Fibroblast of mammary gland (primary cell): ENCODE measurements around the gene FXYD1.

Experiments used
- DNase-seq: peaks from one replicate; pipeline ENCODE4 v3.0.0-alpha.2; 2010; ENCODE audit warnings: low read depth
- H3K4me3 ChIP-seq: 2 replicates; pipeline ENCODE4 v1.5.1; 2011; ENCODE audit warnings: low read depth, mild to moderate bottlenecking, low read length, moderate library complexity; ENCODE audit not compliant: control insufficient read depth
- TF ChIP-seq, protein P1 (sequence below): conservative IDR thresholded peaks from 2 replicates; pipeline ENCODE4 v1.5.1; 2011; ENCODE audit warnings: low read depth, low read length, inconsistent platforms; ENCODE audit not compliant: control insufficient read depth, insufficient read depth

Gene FXYD1

GRCh38 chr19:35159606-35160005 lies 21.0 kb downstream of the FXYD1 start:
- DNase-seq = no peak
- no peak overlapping the region for H3K4me3 ChIP-seq
- TF ChIP-seq, protein P1, sequence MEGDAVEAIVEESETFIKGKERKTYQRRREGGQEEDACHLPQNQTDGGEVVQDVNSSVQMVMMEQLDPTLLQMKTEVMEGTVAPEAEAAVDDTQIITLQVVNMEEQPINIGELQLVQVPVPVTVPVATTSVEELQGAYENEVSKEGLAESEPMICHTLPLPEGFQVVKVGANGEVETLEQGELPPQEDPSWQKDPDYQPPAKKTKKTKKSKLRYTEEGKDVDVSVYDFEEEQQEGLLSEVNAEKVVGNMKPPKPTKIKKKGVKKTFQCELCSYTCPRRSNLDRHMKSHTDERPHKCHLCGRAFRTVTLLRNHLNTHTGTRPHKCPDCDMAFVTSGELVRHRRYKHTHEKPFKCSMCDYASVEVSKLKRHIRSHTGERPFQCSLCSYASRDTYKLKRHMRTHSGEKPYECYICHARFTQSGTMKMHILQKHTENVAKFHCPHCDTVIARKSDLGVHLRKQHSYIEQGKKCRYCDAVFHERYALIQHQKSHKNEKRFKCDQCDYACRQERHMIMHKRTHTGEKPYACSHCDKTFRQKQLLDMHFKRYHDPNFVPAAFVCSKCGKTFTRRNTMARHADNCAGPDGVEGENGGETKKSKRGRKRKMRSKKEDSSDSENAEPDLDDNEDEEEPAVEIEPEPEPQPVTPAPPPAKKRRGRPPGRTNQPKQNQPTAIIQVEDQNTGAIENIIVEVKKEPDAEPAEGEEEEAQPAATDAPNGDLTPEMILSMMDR = no peak

DNA sequence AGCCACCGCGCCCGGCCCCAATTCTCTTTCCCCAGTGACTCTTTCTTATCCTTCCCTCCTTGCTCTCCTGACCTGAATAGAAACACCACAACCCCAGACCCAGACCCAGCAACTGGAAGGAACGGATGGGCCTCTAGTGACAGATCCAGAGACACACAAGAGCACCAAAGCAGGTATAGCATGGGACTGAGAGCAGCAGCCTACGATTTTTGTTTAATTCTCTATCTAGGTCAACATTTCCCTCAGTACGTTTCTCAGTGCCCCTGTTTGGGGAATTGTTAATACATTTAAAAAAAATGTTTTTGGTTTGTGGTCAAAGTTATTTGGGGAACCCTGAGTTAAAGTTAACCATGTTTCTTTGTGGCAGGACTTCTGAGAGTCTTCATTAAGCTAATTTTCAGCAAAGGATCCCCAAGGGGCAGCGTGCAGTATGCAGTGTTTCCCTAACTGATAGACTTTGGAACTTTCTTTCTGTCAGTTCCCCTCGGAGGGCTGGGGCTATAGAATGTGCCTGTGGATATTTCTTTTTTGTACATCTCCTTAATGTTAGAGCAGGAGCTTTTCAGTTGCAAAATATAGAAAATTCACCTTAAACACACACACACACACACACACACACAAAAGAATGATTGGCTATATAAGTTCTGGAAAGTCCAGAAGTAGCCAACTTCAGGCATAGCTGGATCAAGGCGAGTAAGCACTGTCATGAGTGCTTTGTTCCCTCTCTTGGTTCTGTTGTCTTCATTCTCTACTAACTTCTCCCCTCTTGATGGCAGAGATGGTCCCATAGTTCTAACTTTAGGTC lies 22.2 kb downstream of the FXYD1 start:
- no peak overlapping the region for H3K4me3 ChIP-seq
- TF ChIP-seq, protein P1 = no peak
- DNase-seq = no peak

GRCh38 chr19:35161434-35161743 lies 22.8 kb downstream of the FXYD1 start:
- H3K4me3 ChIP-seq = no peak overlapping the region
- no peak for DNase-seq
- TF ChIP-seq, protein P1 = no peak

DNA sequence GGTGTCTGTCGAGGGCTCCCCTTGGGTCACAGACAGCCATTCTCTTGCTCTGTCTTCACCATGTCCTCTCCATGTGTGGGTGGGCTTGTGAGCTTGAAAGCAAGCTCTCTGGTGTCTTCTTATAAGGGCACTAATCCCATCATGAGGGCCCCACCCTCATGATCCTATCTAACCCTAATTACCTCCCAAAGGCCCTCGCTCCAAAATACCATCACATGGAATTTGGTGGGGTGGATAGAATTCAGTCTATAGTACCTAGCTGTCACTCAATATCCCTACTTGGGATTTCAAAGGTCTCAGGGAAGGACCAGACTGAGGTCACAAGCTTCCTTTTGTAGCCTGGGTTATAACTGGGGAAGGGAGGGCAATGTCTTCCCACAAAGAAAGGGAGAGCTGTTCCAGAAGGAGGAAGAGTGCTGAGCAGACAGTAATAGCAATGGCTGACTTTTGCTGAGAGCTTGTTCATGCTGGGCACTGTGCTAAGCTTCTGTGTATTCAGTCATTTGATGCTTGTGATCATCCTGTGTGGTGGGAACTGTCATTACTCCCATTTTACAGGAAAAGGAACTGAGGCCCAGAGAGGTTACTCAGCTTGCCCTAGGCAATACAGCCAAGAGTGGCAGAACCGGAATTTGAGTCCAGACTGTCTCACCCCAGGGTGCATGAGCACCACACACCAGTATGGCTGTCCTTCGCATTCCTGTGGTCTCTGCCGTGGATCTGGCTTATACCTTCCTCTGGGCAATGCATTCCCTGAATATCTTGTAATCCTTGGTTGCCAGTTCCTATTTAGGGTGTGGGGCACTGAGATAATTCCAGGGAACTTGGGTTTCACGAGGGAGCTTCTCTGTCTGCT lies 24.1 kb downstream of the FXYD1 start:
- H3K4me3 ChIP-seq = no peak overlapping the region
- TF ChIP-seq, protein P1 = no peak
- no peak for DNase-seq

GRCh38 chr19:35164418-35164817 lies 25.8 kb downstream of the FXYD1 start:
- no peak overlapping the region for H3K4me3 ChIP-seq
- no peak for DNase-seq
- TF ChIP-seq, protein P1 = no peak

GRCh38 chr19:35165200-35166058 lies 26.8 kb downstream of the FXYD1 start:
- no peak overlapping the region for H3K4me3 ChIP-seq
- TF ChIP-seq, protein P1 = no peak
- DNase-seq = no peak
